ENCODE results near the gene PLAC1. TPM values are rescaled to one million over a fixed set of nuclear protein-coding genes. Genes with fewer than 3 reads are reported as not detected.

The PLAC1 gene
- total and polyA plus RNA-seq, 9 donors = 0.12 to 0.62 (median 0.40) TPM; not detected in 4

DNA sequence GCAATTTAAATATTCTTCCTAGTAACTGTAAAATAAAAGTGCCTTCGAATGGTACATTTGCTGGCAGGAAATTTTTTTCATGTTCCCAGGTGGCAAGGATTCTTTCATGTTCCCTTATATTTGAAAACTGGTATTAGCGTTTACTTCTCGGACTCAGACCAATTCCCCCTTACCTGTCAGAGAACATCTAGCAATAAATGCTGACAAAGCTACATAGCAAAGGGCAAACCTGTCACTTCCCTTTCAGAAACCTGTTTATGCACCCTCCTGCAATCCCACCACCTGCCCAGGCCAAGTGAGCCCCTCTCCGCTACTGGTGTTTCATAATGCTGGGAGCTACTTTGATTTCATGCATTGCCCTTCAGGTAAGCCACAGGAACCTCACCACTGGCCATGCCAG, 100.1 kb downstream of the PLAC1 start:
- TF ChIP-seq POLR2A (IDR thresholded peaks at IDR 0.05) = no peak
- TF ChIP-seq, protein P1, sequence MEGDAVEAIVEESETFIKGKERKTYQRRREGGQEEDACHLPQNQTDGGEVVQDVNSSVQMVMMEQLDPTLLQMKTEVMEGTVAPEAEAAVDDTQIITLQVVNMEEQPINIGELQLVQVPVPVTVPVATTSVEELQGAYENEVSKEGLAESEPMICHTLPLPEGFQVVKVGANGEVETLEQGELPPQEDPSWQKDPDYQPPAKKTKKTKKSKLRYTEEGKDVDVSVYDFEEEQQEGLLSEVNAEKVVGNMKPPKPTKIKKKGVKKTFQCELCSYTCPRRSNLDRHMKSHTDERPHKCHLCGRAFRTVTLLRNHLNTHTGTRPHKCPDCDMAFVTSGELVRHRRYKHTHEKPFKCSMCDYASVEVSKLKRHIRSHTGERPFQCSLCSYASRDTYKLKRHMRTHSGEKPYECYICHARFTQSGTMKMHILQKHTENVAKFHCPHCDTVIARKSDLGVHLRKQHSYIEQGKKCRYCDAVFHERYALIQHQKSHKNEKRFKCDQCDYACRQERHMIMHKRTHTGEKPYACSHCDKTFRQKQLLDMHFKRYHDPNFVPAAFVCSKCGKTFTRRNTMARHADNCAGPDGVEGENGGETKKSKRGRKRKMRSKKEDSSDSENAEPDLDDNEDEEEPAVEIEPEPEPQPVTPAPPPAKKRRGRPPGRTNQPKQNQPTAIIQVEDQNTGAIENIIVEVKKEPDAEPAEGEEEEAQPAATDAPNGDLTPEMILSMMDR (IDR thresholded peaks at IDR 0.05) = no peak
- TF ChIP-seq EP300 (IDR thresholded peaks at IDR 0.05) = no peak
- H3K4me1 ChIP-seq (ENCODE audit: insufficient read depth) = no peaks in the 10 kb centered on the region
- no peaks in the 10 kb centered on the region for H3K9me3 ChIP-seq
- H3K27ac ChIP-seq = no peak overlapping the region
- H3K36me3 ChIP-seq = no peaks in the 10 kb centered on the region
- intact Hi-C loops (cut with DNase I) = no loop called here
- H3K27me3 ChIP-seq = no peaks in the 10 kb centered on the region
- 62 to 72% (median 69%) methylated on average over 4 of the region's 4 CpGs for WGBS, 3 donors
- no peak overlapping the region for H3K4me3 ChIP-seq
- no peak for DNase-seq

DNA sequence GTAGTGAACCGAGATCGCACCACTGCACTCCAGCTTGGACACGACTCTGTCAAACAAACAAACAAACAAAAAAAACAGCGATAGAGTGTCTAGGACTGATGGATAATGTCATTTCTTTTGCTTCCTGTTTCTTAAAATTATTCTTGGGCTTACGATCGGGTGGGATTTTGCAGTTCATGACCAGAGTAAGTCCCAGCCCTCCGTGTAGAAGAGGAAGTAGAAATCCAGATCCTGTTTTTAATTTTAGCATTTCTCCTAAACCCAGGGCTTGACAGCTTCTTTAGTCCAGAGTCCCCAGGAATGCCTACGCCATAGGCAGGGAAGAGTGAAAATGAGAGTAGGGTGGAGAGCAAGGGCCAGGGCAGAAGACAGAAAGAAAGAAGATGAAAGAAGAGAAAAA, 104.0 kb downstream of the PLAC1 start:
- Histone ChIP-seq H3K27me3 (no peaks in the 10 kb centered on the region), H3K4me3 (no peak overlapping the region), H3K4me1 (ENCODE audit: insufficient read depth) (no peaks in the 10 kb centered on the region), H3K27ac (no peak overlapping the region), H3K36me3 (no peaks in the 10 kb centered on the region), H3K9me3 (no peaks in the 10 kb centered on the region)
- no peak for DNase-seq
- WGBS, 3 donors = 62 to 70% (median 68%) methylated on average over 8 of the region's 8 CpGs
- no peak for TF ChIP-seq EP300 (IDR thresholded peaks at IDR 0.05)
- TF ChIP-seq, protein P1 (IDR thresholded peaks at IDR 0.05) = no peak
- no peak for TF ChIP-seq POLR2A (IDR thresholded peaks at IDR 0.05)
- intact Hi-C loops (cut with DNase I) = no loop called here

DNA sequence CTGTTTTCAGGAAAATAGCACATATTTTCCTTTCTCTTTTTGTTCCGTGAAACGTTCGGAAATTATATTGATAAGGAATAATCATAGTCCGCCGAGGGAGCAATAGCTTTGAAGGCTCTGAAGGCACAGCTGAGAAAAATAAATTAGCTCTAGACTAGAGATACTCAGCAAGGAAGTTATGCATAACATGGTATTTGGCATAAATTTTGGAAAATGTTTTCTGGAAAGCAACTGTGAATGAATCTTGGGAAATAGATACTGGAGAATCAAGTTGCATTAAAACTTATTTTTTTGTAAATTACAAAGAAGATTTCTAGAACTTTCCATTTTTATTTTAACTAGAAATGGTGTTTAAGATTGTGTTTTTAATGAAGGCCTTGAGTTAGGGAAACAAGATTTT, 105.9 kb downstream of the PLAC1 start:
- TF ChIP-seq, protein P1 (IDR thresholded peaks at IDR 0.05) = no peak
- no peak for TF ChIP-seq EP300 (IDR thresholded peaks at IDR 0.05)
- no peak for TF ChIP-seq POLR2A (IDR thresholded peaks at IDR 0.05)
- peak overlapping the region in 1 of 2 donors; percentile 75 for H3K27ac ChIP-seq
- no peak for DNase-seq
- H3K4me3 ChIP-seq = no peak overlapping the region
- no peaks in the 10 kb centered on the region for H3K27me3 ChIP-seq
- 24 to 49% (median 32%) methylated on average over 5 of the region's 5 CpGs for WGBS, 3 donors
- H3K9me3 ChIP-seq = no peaks in the 10 kb centered on the region
- H3K4me1 ChIP-seq (ENCODE audit: insufficient read depth) = no peaks in the 10 kb centered on the region
- intact Hi-C loops (cut with DNase I) = no loop called here
- H3K36me3 ChIP-seq = no peaks in the 10 kb centered on the region

DNA sequence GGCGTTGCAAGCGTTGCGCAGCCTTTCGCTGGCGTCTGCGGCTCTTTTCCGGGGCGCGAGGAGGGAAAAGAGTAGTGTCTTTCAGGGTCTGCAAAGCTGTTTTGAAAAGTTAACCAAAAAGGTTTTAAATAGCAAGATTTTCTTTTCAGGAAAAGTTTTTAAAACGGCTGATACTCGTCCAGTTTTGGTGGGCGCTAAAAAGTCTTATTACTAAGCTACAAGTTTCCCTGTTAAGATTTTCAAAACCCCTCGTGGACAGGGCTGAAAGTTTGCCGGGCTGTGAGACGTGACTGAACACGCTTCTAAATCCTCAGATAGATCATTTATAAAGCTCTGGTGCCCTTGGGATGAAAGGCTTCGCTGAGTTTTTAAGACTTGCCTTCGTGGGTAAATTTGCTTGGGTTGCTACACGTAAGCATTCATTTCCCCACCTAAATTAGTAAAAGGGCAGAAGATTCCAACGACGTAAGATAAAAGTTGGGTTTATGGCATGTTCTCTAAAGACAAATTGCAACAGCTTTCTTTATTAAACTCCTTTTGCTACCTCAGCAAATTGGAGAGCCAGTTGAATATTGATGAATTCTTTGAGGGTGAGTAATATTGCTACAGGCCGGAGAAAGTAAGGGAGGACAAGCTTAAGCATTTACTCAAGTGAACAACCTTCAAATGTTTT, 106.8 kb downstream of the PLAC1 start:
- Histone ChIP-seq H3K9me3 (no peaks in the 10 kb centered on the region), H3K4me1 (ENCODE audit: insufficient read depth) (no peaks in the 10 kb centered on the region), H3K4me3 (no peak overlapping the region), H3K27me3 (no peaks in the 10 kb centered on the region), H3K27ac (peak overlapping the region in 1 of 2 donors; percentile 75), H3K36me3 (no peaks in the 10 kb centered on the region)
- no peak for TF ChIP-seq EP300 (IDR thresholded peaks at IDR 0.05)
- no peak for TF ChIP-seq POLR2A (IDR thresholded peaks at IDR 0.05)
- TF ChIP-seq, protein P1 (IDR thresholded peaks at IDR 0.05) = no peak
- no peak for DNase-seq
- WGBS, 3 donors = 32 to 40% (median 39%) methylated on average over 22 of the region's 22 CpGs
- intact Hi-C loops (cut with DNase I) = no loop called here

Data from ovary (tissue), 9 donors.